Measurements from ENCODE around the gene CPNE5. TPM values are rescaled to one million over a fixed set of nuclear protein-coding genes. Genes with fewer than 3 reads are reported as not detected.

The CPNE5 gene
- total and polyA plus RNA-seq, 8 donors = 1.2 to 15.9 (median 2.4) TPM; not detected in 1

DNA sequence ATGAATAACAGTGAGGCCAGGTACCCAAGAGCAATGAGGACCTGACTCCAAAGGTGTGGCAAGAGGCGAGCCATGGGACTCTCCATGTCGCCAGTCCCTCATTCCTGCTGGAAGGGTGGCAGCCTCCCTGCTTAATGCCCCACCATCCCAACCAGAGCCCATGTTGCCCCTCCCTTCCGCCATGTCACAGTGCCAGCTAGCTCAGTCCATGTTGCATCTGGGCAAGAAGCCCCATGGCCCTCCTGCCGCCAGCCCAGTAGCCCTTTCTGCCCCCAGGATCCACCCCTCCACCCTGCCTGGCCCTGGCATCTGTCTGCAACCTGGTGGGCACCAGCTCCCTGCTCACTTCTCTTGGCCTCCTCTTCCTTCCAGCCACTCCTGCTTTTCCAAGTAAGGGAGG is 6.0 kb upstream of the CPNE5 start:
- Histone ChIP-seq H3K4me3 (no peak overlapping the region), H3K4me1 (peaks cover 10 to 37% (median 21%) of the 10 kb centered on the region in 4 donors), H3K27ac (no peak overlapping the region), H3K9me3 (no peaks in the 10 kb centered on the region), H3K36me3 (no peaks in the 10 kb centered on the region), H3K27me3 (peaks cover 0 to 9% (median 8%) of the 10 kb centered on the region in 3 donors)
- 70 to 99% (median 74%) methylated on average over 4 of the region's 4 CpGs for WGBS, 5 donors
- DNase-seq = peak in 1 of 2 donors; percentile 8
- TF ChIP-seq CTCF (IDR thresholded peaks at IDR 0.05) (no peak), EP300 (IDR thresholded peaks at IDR 0.05) (no peak), POLR2AphosphoS5 (IDR thresholded peaks at IDR 0.05) (no peak), POLR2A (IDR thresholded peaks at IDR 0.05) (no peak)
- intact Hi-C loops (cut with DNase I; ENCODE audit: low total_unique reads) = loop anchor here (5.0 kb wide), 1 partner anchor 73 kb away; no protein-coding TSS in a partner anchor

- TF ChIP-seq POLR2A (IDR thresholded peaks at IDR 0.05) (no peak), EP300 (IDR thresholded peaks at IDR 0.05) (no peak), CTCF (IDR thresholded peaks at IDR 0.05) (no peak), POLR2AphosphoS5 (IDR thresholded peaks at IDR 0.05) (no peak)
- intact Hi-C loops (cut with DNase I; ENCODE audit: low total_unique reads) = loop anchor here (5.0 kb wide), 1 partner anchor 72 kb away; no protein-coding TSS in a partner anchor
- no peak overlapping the region for H3K4me3 ChIP-seq
- peaks cover 15 to 38% (median 27%) of the 10 kb centered on the region in 4 donors for H3K4me1 ChIP-seq
- H3K27ac ChIP-seq = no peak overlapping the region
- peak in 1 of 2 donors; percentile 12 for DNase-seq
- no peaks in the 10 kb centered on the region for H3K9me3 ChIP-seq
- peaks cover 0 to 16% (median 15%) of the 10 kb centered on the region in 3 donors for H3K27me3 ChIP-seq
- H3K36me3 ChIP-seq = no peaks in the 10 kb centered on the region
- 72 to 77% (median 76%) methylated on average over 19 of the region's 19 CpGs for WGBS, 5 donors
Observed at GRCh38 chr6:36844232-36845170, 5.3 kb upstream of the CPNE5 start.

- H3K9me3 ChIP-seq = no peaks in the 10 kb centered on the region
- no peak for DNase-seq
- peaks cover 0 to 30% (median 23%) of the 10 kb centered on the region in 3 donors for H3K27me3 ChIP-seq
- no peak overlapping the region for H3K4me3 ChIP-seq
- H3K36me3 ChIP-seq = no peaks in the 10 kb centered on the region
- TF ChIP-seq CTCF (IDR thresholded peaks at IDR 0.05) = no peak
- no peak for TF ChIP-seq EP300 (IDR thresholded peaks at IDR 0.05)
- no peak for TF ChIP-seq POLR2AphosphoS5 (IDR thresholded peaks at IDR 0.05)
- no peak for TF ChIP-seq POLR2A (IDR thresholded peaks at IDR 0.05)
- 82 to 94% (median 90%) methylated on average over 4 of the region's 4 CpGs for whole genome bisulfite sequencing, 5 donors
- peaks cover 23 to 38% (median 25%) of the 10 kb centered on the region in 4 donors for H3K4me1 ChIP-seq
- intact Hi-C loops (cut with DNase I; ENCODE audit: low total_unique reads) = no loop called here
- H3K27ac ChIP-seq = no peak overlapping the region
Observed at GRCh38 chr6:36843170-36843569, 3.9 kb upstream of the CPNE5 start.

DNA sequence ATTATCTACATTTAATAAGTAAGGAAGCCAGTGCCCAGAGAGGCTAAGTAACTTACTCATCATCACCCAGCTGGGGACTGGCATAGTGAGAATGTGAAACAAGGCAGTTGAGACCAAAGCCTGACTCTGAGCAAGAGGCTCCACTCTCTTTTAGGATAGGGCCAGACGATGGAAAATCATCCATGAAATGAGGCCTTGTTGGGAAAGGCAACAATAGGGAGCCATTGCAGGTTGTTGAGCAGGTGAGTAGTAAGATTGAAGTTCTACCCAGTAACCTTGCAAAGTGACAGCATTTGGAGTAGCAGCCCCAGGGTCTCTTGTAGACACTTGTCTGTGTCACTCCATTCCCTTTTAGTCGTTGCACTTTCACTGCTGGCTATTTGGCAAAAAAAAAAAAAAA is 2.5 kb upstream of the CPNE5 start:
- TF ChIP-seq EP300 (IDR thresholded peaks at IDR 0.05) = no peak
- no peak for TF ChIP-seq POLR2A (IDR thresholded peaks at IDR 0.05)
- no peak for TF ChIP-seq CTCF (IDR thresholded peaks at IDR 0.05)
- TF ChIP-seq POLR2AphosphoS5 (IDR thresholded peaks at IDR 0.05) = no peak
- no peak overlapping the region for H3K4me3 ChIP-seq
- peaks cover 0 to 36% (median 23%) of the 10 kb centered on the region in 3 donors for H3K27me3 ChIP-seq
- no peak overlapping the region for H3K27ac ChIP-seq
- DNase-seq = no peak
- 83 to 92% (median 90%) methylated on average over 2 of the region's 2 CpGs for WGBS, 5 donors
- H3K9me3 ChIP-seq = no peaks in the 10 kb centered on the region
- H3K36me3 ChIP-seq = no peaks in the 10 kb centered on the region
- intact Hi-C loops (cut with DNase I; ENCODE audit: low total_unique reads) = no loop called here
- H3K4me1 ChIP-seq = peaks cover 23 to 35% (median 25%) of the 10 kb centered on the region in 4 donors

Measured in stomach (tissue), 9 donors.